ENCODE data around the gene NDUFB10. TPM values are rescaled to one million over a fixed set of nuclear protein-coding genes. Genes with fewer than 3 reads are reported as not detected.

The NDUFB10 gene
- total RNA-seq, 4 donors from 2014 or later: 157 to 196 (median 174) TPM

DNA sequence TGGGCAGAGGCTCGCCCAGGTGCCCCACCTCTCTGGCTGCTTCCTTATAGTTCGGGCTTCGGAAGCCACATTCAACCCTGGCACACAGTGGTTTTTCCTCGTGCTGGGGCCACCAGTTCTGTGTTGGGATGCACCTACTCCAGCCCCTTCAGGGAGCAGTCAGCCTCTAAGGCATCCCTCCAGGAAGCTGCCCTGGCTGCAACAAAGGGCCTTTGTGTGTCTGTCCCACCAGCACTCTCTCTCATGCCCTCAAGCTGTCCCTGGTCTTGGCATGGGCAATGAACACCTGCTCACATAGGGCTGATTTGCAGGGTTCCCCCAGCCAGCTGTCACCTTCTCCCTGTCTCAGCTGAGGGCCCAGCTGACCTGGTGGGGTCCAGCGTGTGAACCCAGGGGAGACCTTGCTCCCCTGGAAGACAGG is 22.7 kb downstream of the NDUFB10 start:
- Histone ChIP-seq H3K4me1 (peaks cover 66% of the 10 kb centered on the region), H3K27ac (no peak overlapping the region), H3K36me3 (peaks cover 27% of the 10 kb centered on the region), H3K4me3 (no peak overlapping the region), H3K9me3 (no peaks in the 10 kb centered on the region), H3K27me3 (peaks cover 29% of the 10 kb centered on the region)
- TF ChIP-seq EP300 (IDR thresholded peaks at IDR 0.05) (no peak), POLR2AphosphoS5 (IDR thresholded peaks at IDR 0.05) (no peak), POLR2A (IDR thresholded peaks at IDR 0.05) (no peak)
- TF ChIP-seq, protein P1, sequence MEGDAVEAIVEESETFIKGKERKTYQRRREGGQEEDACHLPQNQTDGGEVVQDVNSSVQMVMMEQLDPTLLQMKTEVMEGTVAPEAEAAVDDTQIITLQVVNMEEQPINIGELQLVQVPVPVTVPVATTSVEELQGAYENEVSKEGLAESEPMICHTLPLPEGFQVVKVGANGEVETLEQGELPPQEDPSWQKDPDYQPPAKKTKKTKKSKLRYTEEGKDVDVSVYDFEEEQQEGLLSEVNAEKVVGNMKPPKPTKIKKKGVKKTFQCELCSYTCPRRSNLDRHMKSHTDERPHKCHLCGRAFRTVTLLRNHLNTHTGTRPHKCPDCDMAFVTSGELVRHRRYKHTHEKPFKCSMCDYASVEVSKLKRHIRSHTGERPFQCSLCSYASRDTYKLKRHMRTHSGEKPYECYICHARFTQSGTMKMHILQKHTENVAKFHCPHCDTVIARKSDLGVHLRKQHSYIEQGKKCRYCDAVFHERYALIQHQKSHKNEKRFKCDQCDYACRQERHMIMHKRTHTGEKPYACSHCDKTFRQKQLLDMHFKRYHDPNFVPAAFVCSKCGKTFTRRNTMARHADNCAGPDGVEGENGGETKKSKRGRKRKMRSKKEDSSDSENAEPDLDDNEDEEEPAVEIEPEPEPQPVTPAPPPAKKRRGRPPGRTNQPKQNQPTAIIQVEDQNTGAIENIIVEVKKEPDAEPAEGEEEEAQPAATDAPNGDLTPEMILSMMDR (IDR thresholded peaks at IDR 0.05): no peak
- DNase-seq (ENCODE audit: low spot score in 2 of 2): no peak
- 38% methylated on average over 3 of the region's 5 CpGs for WGBS

DNA sequence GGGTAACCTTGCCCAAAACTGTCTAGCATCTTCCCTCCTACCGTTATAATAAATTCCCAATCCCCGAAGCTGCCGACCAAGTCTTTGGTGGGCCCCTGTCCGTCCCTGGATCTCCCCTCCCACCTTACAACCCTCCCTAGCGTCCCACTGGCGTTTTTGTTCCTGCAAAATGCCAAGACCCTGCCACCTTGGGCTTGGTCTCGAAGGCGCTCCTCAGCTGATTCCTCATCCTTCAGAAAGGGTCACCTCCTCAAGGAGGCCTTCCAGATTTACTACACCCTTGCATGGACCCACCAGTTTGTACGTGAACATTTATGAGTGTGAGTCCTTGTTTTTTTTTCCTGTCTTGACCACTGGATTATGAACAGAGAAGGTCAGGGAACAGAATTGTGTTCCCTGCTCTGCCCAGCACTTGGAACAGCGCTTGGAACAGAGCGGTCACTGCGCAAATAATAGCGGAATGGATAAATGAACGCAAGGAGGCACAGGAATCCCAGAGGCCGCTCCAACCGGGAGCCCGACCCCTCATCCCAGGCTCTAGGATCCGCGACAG is 23.7 kb downstream of the NDUFB10 start:
- H3K9me3 ChIP-seq: no peaks in the 10 kb centered on the region
- H3K27ac ChIP-seq: peak overlapping the region; percentile 74
- H3K36me3 ChIP-seq: peaks cover 17% of the 10 kb centered on the region
- H3K4me1 ChIP-seq: peaks cover 66% of the 10 kb centered on the region
- 30% methylated on average over 19 of the region's 19 CpGs for WGBS
- no peak for DNase-seq (ENCODE audit: low spot score in 2 of 2)
- peaks cover 22% of the 10 kb centered on the region for H3K27me3 ChIP-seq
- peak overlapping the region; percentile 74 for H3K4me3 ChIP-seq
- TF ChIP-seq POLR2A (IDR thresholded peaks at IDR 0.05) (no peak), POLR2AphosphoS5 (IDR thresholded peaks at IDR 0.05) (no peak), EP300 (IDR thresholded peaks at IDR 0.05) (no peak)
- TF ChIP-seq, protein P1 (IDR thresholded peaks at IDR 0.05): no peak

DNA sequence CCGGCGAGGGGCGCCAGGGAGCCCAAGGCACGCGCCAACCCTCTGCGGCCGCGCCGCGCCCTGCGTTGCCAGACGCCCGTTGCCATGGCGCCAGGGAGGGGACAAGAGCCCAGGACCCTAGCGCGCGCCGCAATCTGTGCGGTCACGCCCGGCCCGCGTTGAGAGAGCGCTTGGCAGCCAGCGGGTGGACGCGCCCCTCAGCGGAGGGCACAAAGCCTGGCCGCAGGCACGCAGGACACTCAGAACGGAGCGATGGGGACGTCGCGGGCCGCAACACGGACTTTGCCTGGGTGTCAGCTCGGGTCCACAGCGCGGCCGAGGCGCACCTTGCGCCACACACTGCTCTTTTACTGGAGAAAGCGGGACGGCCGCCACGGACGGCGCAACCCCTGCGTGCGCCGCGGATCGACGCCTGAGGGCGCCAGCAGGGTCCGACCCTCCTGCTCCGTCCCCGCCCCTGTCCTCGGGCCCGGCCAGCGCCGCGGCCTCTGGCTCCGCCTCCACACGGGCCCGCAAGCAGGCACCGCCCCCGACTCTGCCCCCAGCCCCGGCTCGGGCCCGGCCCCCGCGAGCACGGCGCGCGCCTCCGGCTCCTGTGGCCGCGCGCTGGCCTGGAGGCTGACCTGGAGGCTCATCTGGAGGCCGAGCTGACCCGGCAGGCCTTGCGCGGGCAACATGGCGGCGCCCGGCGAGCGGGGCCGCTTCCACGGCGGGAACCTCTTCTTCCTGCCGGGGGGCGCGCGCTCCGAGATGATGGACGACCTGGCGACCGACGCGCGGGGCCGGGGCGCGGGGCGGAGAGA is 24.4 kb downstream of the NDUFB10 start, which contains the start of gene GFER:
GFER (plus strand) TSS at position 650 of the 803 bp plus-strand sequence; CDS start at position 676, 26 bp downstream.
- H3K27ac ChIP-seq: peak within 1 kb of the TSS; percentile 74
- TF ChIP-seq, protein P1 (IDR thresholded peaks at IDR 0.05): peak in 1 of 2 donors; percentile 7
- TF ChIP-seq POLR2AphosphoS5 (IDR thresholded peaks at IDR 0.05) (peak in 2 of 3 donors; percentile 22 to 64), POLR2A (IDR thresholded peaks at IDR 0.05) (no peak), EP300 (IDR thresholded peaks at IDR 0.05) (no peak)
- peak within 1 kb of the TSS; percentile 74 for H3K4me3 ChIP-seq
- H3K9me3 ChIP-seq: no peaks in the 10 kb centered on the region
- peaks cover 19% of the 10 kb centered on the region for H3K27me3 ChIP-seq
- 0% methylated on average over 3 of the region's 109 CpGs for WGBS
- peak; percentile 89 to 90 for DNase-seq (ENCODE audit: low spot score in 2 of 2)
- H3K36me3 ChIP-seq: peaks cover 12% of the 10 kb centered on the region
- peaks cover 60% of the 10 kb centered on the region for H3K4me1 ChIP-seq

DNA sequence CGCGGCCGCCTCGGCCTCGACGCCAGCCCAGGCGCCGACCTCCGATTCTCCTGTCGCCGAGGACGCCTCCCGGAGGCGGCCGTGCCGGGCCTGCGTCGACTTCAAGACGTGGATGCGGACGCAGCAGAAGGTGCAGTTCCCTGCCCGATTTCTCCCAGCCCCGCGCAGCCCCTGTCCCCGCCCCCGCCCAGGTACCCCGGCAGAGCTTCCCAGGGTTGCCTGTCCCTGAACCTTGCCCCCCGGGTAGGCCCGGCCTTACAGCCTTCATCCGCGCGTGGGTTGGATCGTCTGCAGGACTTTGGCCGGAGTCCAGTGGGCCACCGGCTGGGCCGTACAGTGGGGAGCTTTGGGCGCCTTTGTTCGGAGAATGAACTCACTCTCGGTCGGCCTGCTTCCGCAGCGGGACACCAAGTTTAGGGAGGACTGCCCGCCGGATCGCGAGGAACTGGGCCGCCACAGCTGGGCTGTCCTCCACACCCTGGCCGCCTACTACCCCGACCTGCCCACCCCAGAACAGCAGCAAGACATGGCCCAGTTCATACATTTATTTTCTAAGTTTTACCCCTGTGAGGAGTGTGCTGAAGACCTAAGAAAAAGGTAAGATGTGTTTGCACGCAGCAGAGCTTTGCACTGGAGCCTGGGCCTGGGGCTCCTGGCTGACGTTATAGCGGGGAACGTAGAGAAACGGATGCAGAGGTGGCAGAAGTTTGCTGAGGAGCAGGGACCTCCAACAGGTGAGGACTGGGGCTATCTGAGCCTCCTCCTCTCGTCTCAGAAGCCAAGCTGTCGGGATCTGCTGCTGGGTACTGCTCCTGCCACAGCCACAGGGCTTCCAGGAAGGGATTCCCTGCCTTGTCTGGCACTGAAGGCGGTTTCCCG is 25.2 kb downstream of the NDUFB10 start:
- Histone ChIP-seq H3K27ac (peak overlapping the region; percentile 74), H3K36me3 (peaks cover 12% of the 10 kb centered on the region), H3K4me3 (peak overlapping the region; percentile 74), H3K27me3 (peaks cover 21% of the 10 kb centered on the region), H3K4me1 (peaks cover 58% of the 10 kb centered on the region), H3K9me3 (no peaks in the 10 kb centered on the region)
- no peak for DNase-seq (ENCODE audit: low spot score in 2 of 2)
- WGBS: 19% methylated on average over 15 of the region's 58 CpGs
- TF ChIP-seq, protein P1 (IDR thresholded peaks at IDR 0.05): no peak
- no peak for TF ChIP-seq POLR2AphosphoS5 (IDR thresholded peaks at IDR 0.05)
- no peak for TF ChIP-seq EP300 (IDR thresholded peaks at IDR 0.05)
- no peak for TF ChIP-seq POLR2A (IDR thresholded peaks at IDR 0.05)
